Measurements from ENCODE around the gene MSLN. TPM values are rescaled to one million over a fixed set of nuclear protein-coding genes. Genes with fewer than 3 reads are reported as not detected.

Gene MSLN
- total RNA-seq, 1 donor, result under 0.01 TPM

GRCh38 chr16:788399-789126 is 28.0 kb downstream of the MSLN start, which contains the start of gene CHTF18:
Gene CHTF18 (plus strand): TSS chr16:788620. CDS start chr16:788685, 65 bp downstream.
- peak within 1 kb of the TSS; percentile 91 for H3K4me2 ChIP-seq (ENCODE audit: insufficient read depth, low read length)
- DNase-seq (ENCODE audit: insufficient read length, low spot score, missing footprints), result peak; percentile 100
- H3K27ac ChIP-seq (ENCODE audit: low read depth, low read length), result peak within 1 kb of the TSS; percentile 41
- H3K79me2 ChIP-seq (ENCODE audit: insufficient read depth, low read length), result peaks cover 30% of the 10 kb centered on the region
- H4K20me1 ChIP-seq (ENCODE audit: insufficient read depth, low read length), result peaks cover 27% of the 10 kb centered on the region
- H3K4me3 ChIP-seq (ENCODE audit: insufficient read depth, low read length), result peak within 1 kb of the TSS; percentile 93
- H3K4me1 ChIP-seq (ENCODE audit: insufficient read depth, low read length), result peaks cover 17% of the 10 kb centered on the region
- peak within 1 kb of the TSS; percentile 81 for H2AFZ ChIP-seq (ENCODE audit: low read length)
- H3K9me3 ChIP-seq (ENCODE audit: low read depth, low read length), result no peaks in the 10 kb centered on the region
- TF ChIP-seq, protein P1, sequence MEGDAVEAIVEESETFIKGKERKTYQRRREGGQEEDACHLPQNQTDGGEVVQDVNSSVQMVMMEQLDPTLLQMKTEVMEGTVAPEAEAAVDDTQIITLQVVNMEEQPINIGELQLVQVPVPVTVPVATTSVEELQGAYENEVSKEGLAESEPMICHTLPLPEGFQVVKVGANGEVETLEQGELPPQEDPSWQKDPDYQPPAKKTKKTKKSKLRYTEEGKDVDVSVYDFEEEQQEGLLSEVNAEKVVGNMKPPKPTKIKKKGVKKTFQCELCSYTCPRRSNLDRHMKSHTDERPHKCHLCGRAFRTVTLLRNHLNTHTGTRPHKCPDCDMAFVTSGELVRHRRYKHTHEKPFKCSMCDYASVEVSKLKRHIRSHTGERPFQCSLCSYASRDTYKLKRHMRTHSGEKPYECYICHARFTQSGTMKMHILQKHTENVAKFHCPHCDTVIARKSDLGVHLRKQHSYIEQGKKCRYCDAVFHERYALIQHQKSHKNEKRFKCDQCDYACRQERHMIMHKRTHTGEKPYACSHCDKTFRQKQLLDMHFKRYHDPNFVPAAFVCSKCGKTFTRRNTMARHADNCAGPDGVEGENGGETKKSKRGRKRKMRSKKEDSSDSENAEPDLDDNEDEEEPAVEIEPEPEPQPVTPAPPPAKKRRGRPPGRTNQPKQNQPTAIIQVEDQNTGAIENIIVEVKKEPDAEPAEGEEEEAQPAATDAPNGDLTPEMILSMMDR (IDR thresholded peaks at IDR 0.05; ENCODE audit: extremely low read depth, low read depth, low read length), result no peak
- no peaks in the 10 kb centered on the region for H3K27me3 ChIP-seq (ENCODE audit: insufficient read depth, low read length)
- peaks cover 10% of the 10 kb centered on the region for H3K36me3 ChIP-seq (ENCODE audit: insufficient read depth, low read length)

DNA sequence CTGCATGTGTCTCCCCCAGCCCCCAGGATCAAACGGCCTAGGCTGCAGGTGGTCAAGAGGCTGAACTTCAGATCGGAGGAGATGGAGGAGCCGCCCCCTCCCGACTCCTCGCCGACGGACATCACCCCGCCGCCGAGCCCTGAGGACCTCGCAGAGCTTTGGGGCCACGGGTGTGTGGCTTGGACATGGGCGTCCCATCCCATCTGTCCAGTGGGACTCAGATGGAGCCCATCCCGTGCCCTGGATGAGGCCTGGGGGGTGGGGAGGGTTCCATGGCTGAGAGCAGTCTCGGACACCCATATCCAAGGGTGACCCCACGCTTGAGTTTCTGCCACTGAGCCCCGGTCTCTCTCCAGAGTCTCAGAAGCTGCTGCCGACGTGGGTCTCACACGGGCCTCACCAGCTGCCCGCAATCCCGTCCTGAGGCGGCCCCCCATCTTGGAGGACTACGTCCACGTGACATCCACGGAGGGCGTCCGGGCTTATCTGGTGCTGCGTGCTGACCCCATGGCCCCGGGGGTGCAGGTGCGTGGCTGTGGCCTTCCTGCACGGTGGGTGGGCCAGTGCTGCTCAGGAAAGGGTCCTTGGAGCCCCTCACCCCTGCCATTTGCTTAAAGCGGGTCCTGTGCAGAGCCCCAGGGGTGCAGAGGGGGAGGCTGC is 28.8 kb downstream of the MSLN start:
- Histone ChIP-seq H3K4me1 (ENCODE audit: insufficient read depth, low read length) (peaks cover 17% of the 10 kb centered on the region), H3K4me2 (ENCODE audit: insufficient read depth, low read length) (peak overlapping the region; percentile 85), H3K9me3 (ENCODE audit: low read depth, low read length) (no peaks in the 10 kb centered on the region), H4K20me1 (ENCODE audit: insufficient read depth, low read length) (peaks cover 27% of the 10 kb centered on the region), H3K79me2 (ENCODE audit: insufficient read depth, low read length) (peaks cover 30% of the 10 kb centered on the region), H3K36me3 (ENCODE audit: insufficient read depth, low read length) (peaks cover 10% of the 10 kb centered on the region), H3K27ac (ENCODE audit: low read depth, low read length) (no peak overlapping the region), H3K4me3 (ENCODE audit: insufficient read depth, low read length) (peak overlapping the region; percentile 83), H2AFZ (ENCODE audit: low read length) (no peak overlapping the region), H3K27me3 (ENCODE audit: insufficient read depth, low read length) (no peaks in the 10 kb centered on the region)
- no peak for DNase-seq (ENCODE audit: insufficient read length, low spot score, missing footprints)
- TF ChIP-seq, protein P1 (IDR thresholded peaks at IDR 0.05; ENCODE audit: extremely low read depth, low read depth, low read length), result no peak

GRCh38 chr16:790086-790485 is 29.6 kb downstream of the MSLN start:
- no peak for DNase-seq (ENCODE audit: insufficient read length, low spot score, missing footprints)
- peaks cover 17% of the 10 kb centered on the region for H3K4me1 ChIP-seq (ENCODE audit: insufficient read depth, low read length)
- TF ChIP-seq, protein P1 (IDR thresholded peaks at IDR 0.05; ENCODE audit: extremely low read depth, low read depth, low read length), result no peak
- peaks cover 26% of the 10 kb centered on the region for H4K20me1 ChIP-seq (ENCODE audit: insufficient read depth, low read length)
- no peak overlapping the region for H3K4me2 ChIP-seq (ENCODE audit: insufficient read depth, low read length)
- no peak overlapping the region for H2AFZ ChIP-seq (ENCODE audit: low read length)
- peaks cover 30% of the 10 kb centered on the region for H3K79me2 ChIP-seq (ENCODE audit: insufficient read depth, low read length)
- no peaks in the 10 kb centered on the region for H3K9me3 ChIP-seq (ENCODE audit: low read depth, low read length)
- no peaks in the 10 kb centered on the region for H3K27me3 ChIP-seq (ENCODE audit: insufficient read depth, low read length)
- H3K27ac ChIP-seq (ENCODE audit: low read depth, low read length), result no peak overlapping the region
- H3K4me3 ChIP-seq (ENCODE audit: insufficient read depth, low read length), result no peak overlapping the region
- H3K36me3 ChIP-seq (ENCODE audit: insufficient read depth, low read length), result peaks cover 10% of the 10 kb centered on the region

DNA sequence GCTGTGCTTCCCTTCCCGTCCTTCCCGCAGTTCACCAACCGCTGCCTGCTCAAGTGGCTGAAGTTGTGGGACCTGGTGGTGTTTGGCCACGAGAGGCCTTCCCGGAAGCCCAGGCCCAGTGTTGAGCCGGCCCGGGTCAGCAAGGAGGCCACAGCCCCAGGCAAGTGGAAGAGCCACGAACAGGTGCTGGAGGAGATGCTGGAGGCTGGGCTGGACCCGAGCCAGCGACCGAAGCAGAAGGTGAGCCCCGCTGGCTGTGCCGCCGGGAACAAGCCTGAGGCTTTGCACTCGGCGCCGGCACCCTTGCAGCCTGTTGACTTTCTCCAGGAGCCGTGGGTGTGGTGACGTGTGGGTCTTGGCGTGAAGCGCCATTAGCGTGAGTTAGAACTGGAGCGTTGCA is 30.6 kb downstream of the MSLN start:
- TF ChIP-seq, protein P1 (IDR thresholded peaks at IDR 0.05; ENCODE audit: extremely low read depth, low read depth, low read length), result no peak
- Histone ChIP-seq H4K20me1 (ENCODE audit: insufficient read depth, low read length) (peaks cover 17% of the 10 kb centered on the region), H3K4me1 (ENCODE audit: insufficient read depth, low read length) (peaks cover 17% of the 10 kb centered on the region), H3K9me3 (ENCODE audit: low read depth, low read length) (no peaks in the 10 kb centered on the region), H3K27me3 (ENCODE audit: insufficient read depth, low read length) (no peaks in the 10 kb centered on the region), H3K27ac (ENCODE audit: low read depth, low read length) (no peak overlapping the region), H2AFZ (ENCODE audit: low read length) (no peak overlapping the region), H3K79me2 (ENCODE audit: insufficient read depth, low read length) (peaks cover 30% of the 10 kb centered on the region), H3K4me2 (ENCODE audit: insufficient read depth, low read length) (no peak overlapping the region), H3K36me3 (ENCODE audit: insufficient read depth, low read length) (peaks cover 7% of the 10 kb centered on the region), H3K4me3 (ENCODE audit: insufficient read depth, low read length) (no peak overlapping the region)
- DNase-seq (ENCODE audit: insufficient read length, low spot score, missing footprints), result no peak

Measured in osteoblast (primary cell).